HG02943 (cell line): Measurements from ENCODE around the gene CNNM2.
"Not testable (repeated sequence)": the region's sequence is repeated elsewhere in the genome, so short reads cannot be mapped to it uniquely, and the experiment has no call there.

Experiments used
- ATAC-seq: cut with Tn5 transposase; IDR thresholded peaks from one replicate; pipeline ENCODE4 v1.9.1; 2021; ENCODE audit warnings: mild to moderate bottlenecking, low read depth, moderate library complexity; ENCODE audit not compliant: unreplicated experiment

CNNM2 gene

GRCh38 chr10:103130180-103130579, 212.1 kb downstream of the CNNM2 start:
- ATAC-seq = not testable (repeated sequence)

DNA sequence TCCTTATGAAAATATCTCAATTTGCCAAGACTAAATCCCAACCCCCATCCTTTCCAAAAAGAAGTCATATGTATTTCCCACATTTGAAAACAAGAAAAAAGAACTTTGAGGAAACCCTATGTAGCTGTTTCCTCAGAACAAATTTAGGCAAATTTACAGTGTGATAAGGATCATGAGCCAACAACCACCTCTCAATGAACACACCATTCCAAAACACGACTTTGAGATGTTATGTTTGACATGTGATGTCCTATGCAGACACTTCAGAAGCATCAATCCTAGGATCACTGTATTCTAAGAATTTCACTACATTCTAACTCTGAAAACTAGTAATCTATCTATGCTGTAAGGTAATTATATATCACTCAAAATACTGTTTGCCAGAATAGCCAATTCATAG, 212.8 kb downstream of the CNNM2 start:
- no peak for ATAC-seq

DNA sequence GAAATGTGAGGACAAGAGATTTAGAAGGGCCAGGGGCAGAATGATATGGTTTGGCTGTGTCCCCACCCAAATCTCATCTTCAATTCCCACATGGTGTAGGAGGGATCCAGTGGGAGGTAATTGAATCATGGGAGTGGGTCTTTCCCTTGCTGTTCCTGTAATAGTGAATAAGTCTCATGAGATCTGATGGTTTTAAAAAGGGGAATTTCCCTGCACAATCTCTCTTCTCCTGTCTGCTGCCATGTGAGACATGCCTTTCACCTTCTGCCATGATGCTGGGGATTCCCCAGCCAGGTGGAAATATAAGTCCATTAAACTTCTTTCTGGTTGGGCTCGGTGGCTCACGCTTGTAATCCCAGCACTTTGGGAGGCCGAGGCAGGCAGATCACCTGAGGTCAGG, 217.1 kb downstream of the CNNM2 start:
- ATAC-seq = not testable (repeated sequence)

- ATAC-seq = no peak
Observed at GRCh38 chr10:103139803-103140202, 221.7 kb downstream of the CNNM2 start.
